ENCODE results near the gene FLRT1.

- no peak for TF ChIP-seq CTCF (IDR thresholded peaks at IDR 0.05)
- no peak for TF ChIP-seq POLR2A (IDR thresholded peaks at IDR 0.05)
Observed at GRCh38 chr11:64034411-64034811, 1.3 kb upstream of the FLRT1 start.

Data from testis (tissue), 2 donors.